Spleen (tissue), 11 donors: Measurements from ENCODE around the gene REV1. TPM values are rescaled to one million over a fixed set of nuclear protein-coding genes. Genes with fewer than 3 reads are reported as not detected.
"Not testable (repeated sequence)": the region's sequence is repeated elsewhere in the genome, so short reads cannot be mapped to it uniquely, and the experiment has no call there.

Experiments used
- DNase-seq: peaks from one replicate; pipeline ENCODE4 v3.0.0-alpha.2; 2020
- H3K27ac ChIP-seq, 8 donors: fragments of 200-600 bp; sonication (generic) in 7 of 8; 1 replicate in 4 of 8; 2 replicates in 4 of 8; pipeline versions ENCODE4 v1.5.0 to v1.8.0; 2016 to 2021; ENCODE audit warnings: inconsistent platforms in 4 of 8, mild to moderate bottlenecking in 4 of 8, moderate library complexity in 1 of 8
- H3K27me3 ChIP-seq, 7 donors: fragments of 200-600 bp; sonication (generic) in 6 of 7; replicated peaks in 1 of 7; 1 replicate in 4 of 7; 2 replicates in 3 of 7; pipeline versions ENCODE4 v1.5.0 to v1.8.0; 2016 to 2021; ENCODE audit warnings: inconsistent platforms in 3 of 7, mild to moderate bottlenecking in 1 of 7
- H3K36me3 ChIP-seq, 6 donors: fragments of 200-600 bp; sonication (generic) in 5 of 6; 1 replicate in 4 of 6; 2 replicates in 2 of 6; pipeline versions ENCODE4 v1.5.0 to v1.8.0; 2016 to 2021; ENCODE audit warnings: inconsistent platforms in 2 of 6
- H3K4me1 ChIP-seq, 6 donors: fragments of 200-600 bp; sonication (generic) in 5 of 6; 1 replicate in 3 of 6; 2 replicates in 3 of 6; pipeline versions ENCODE4 v1.5.0 to v1.8.0; 2016 to 2021; ENCODE audit warnings: inconsistent platforms in 3 of 6
- H3K4me3 ChIP-seq, 8 donors: fragments of 200-600 bp; sonication (generic) in 7 of 8; 1 replicate in 4 of 8; 2 replicates in 4 of 8; pipeline versions ENCODE4 v1.5.0 to v1.8.0; 2016 to 2021; ENCODE audit warnings: inconsistent platforms in 4 of 8, mild to moderate bottlenecking in 4 of 8, moderate library complexity in 2 of 8
- H3K9me3 ChIP-seq, 8 donors: fragments of 200-600 bp; sonication (generic) in 7 of 8; 1 replicate in 4 of 8; 2 replicates in 4 of 8; pipeline versions ENCODE4 v1.5.0 to v1.8.0; 2016 to 2021; ENCODE audit warnings: inconsistent platforms in 4 of 8
- POLR2A ChIP-seq, 3 donors: fragments of 450-650 bp; IDR thresholded peaks; one replicate each; pipeline ENCODE4 v1.5.1; 2017; ENCODE audit warnings: antibody characterized with exemption in 3 of 3, mild to moderate bottlenecking in 1 of 3
- POLR2AphosphoS5 ChIP-seq, 3 donors: sonication (generic); formaldehyde crosslinking; IDR thresholded peaks; one replicate each; pipeline ENCODE4 v1.5.1; 2017; ENCODE audit warnings: antibody characterized with exemption in 3 of 3
- WGBS, 5 donors: extraction: QIAGEN DNeasy Blood & Tissue Kit in 3 of 5; methylation state at CpG; one replicate each; pipeline versions ENCODE4 v1.1.5 to v1.1.7; 2013 to 2018; 5-methylcytosine and 5-hydroxymethylcytosine counted together
- intact Hi-C: fragments of 100-400 bp; cut with DNase I; formaldehyde crosslinking; loops from one replicate; pipeline ENCODE4 v1.15.0; 2023; ENCODE audit warnings: low total_unique reads
- polyA plus RNA-seq, 3 donors: library from polyadenylated mRNA; stranded (reverse); fragments of 200-250 nt; gene quantifications; one replicate each; pipeline ENCODE4 v1.2.1, GENCODE V29; 2013
- total RNA-seq, 7 donors: library from RNA; depleted of rRNA in 3 of 7; stranded (reverse); fragments of >200 nt in 3 of 7; fragmentation: NEBNext Ultra II Directional in 4 of 7; extraction: Animal tissue kit (Norgen Biotek cat#: 25700) in 4 of 7; gene quantifications; one replicate each; pipeline versions ENCODE4 v1.1.0 to v1.2.1, GENCODE V29; 2016 to 2021
- TF ChIP-seq, protein P1 (sequence below), 11 experiments: fragments of 200-600 bp in 7 of 11; fragments of 450-650 bp in 4 of 11; sonication (generic) in 4 of 11; IDR thresholded peaks in 8 of 11; conservative IDR thresholded peaks in 3 of 11; 1 replicate in 7 of 11; 2 replicates in 4 of 11; pipeline versions ENCODE4 v1.4.0 to v1.8.0; 2016 to 2021; ENCODE audit warnings: antibody characterized with exemption in 11 of 11, inconsistent platforms in 4 of 11, mild to moderate bottlenecking in 1 of 11
- donor health status: healthy with polysubstance abuse.
- donor health status: DM: no; HTN: no; CAD: no; lungs with moderate emphysema.
- donor health status: DM: no; HTN: no; CAD: no.
- donor health status: Bipolar disorder and iron deficiency.
- donor health status: healthy.
- donor health status: DM: no; HTN: no; CAD: no.
- donor health status: DM: yes; HTN: yes; CAD: no.

REV1 gene
- total and polyA plus RNA-seq, 10 donors = 12.0 to 75.1 (median 50.6) TPM

DNA sequence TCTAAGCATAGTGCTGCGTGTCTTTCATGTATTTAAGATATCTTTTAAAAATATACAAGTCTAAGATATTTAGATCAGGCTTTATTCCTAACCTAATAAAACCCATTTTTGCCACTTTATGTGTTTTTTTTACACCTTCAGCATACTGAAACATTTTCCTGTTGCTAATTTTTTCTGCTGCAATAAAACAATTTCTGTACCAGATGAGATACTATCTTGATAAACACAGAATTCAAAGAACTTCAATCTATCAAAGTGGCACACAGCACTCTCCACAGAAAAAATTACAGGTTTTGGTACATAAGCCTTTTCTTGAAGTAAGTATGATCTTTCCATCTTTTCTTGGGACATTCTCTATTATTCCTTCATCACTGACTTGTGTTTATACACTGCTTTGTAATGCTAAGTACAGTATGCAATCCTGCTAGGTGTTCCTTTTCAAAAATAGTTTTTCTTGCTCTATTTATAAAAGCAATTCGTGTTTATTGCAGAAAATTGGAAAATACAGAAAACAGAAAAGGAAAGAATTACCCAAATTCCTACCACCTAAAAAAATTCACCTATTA, 16.2 kb downstream of the REV1 start:
- Histone ChIP-seq H3K27me3 (no peaks in the 10 kb centered on the region), H3K27ac (no peak overlapping the region), H3K4me1 (peaks cover 9 to 83% (median 39%) of the 10 kb centered on the region in 6 donors), H3K36me3 (no peaks in the 10 kb centered on the region), H3K4me3 (no peak overlapping the region), H3K9me3 (peaks cover 0 to 8% (median 0%) of the 10 kb centered on the region in 8 donors)
- TF ChIP-seq POLR2A (IDR thresholded peaks at IDR 0.05) (no peak), POLR2AphosphoS5 (IDR thresholded peaks at IDR 0.05) (no peak)
- TF ChIP-seq, protein P1, sequence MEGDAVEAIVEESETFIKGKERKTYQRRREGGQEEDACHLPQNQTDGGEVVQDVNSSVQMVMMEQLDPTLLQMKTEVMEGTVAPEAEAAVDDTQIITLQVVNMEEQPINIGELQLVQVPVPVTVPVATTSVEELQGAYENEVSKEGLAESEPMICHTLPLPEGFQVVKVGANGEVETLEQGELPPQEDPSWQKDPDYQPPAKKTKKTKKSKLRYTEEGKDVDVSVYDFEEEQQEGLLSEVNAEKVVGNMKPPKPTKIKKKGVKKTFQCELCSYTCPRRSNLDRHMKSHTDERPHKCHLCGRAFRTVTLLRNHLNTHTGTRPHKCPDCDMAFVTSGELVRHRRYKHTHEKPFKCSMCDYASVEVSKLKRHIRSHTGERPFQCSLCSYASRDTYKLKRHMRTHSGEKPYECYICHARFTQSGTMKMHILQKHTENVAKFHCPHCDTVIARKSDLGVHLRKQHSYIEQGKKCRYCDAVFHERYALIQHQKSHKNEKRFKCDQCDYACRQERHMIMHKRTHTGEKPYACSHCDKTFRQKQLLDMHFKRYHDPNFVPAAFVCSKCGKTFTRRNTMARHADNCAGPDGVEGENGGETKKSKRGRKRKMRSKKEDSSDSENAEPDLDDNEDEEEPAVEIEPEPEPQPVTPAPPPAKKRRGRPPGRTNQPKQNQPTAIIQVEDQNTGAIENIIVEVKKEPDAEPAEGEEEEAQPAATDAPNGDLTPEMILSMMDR (IDR thresholded peaks at IDR 0.05 in 8 of 11, conservative IDR thresholded peaks at IDR 0.05 in 3 of 11) = no peak
- no peak for DNase-seq
- WGBS, 5 donors = 78 to 81% (median 80%) methylated on average over 2 of the region's 2 CpGs
- intact Hi-C loops = no loop called here

DNA sequence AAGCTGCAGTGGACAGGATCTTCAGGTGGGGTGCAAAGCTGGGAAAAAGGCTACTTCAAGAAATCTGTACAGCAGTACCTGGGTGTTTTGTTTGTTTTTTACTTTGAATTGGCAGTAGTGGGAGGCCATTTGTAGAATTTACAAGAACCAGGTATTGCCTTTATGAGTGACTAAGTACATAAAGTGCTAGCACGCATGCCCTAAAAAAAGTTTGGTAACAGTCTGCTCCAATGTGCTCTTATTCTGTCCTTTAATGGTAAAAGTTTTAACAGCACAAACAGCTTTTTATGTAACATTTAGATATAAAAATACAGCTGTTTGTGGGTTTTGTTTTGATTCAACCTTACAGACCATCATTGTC, 17.2 kb downstream of the REV1 start:
- no peak for TF ChIP-seq POLR2AphosphoS5 (IDR thresholded peaks at IDR 0.05)
- TF ChIP-seq, protein P1 (IDR thresholded peaks at IDR 0.05 in 8 of 11, conservative IDR thresholded peaks at IDR 0.05 in 3 of 11) = no peak
- TF ChIP-seq POLR2A (IDR thresholded peaks at IDR 0.05) = no peak
- H3K27me3 ChIP-seq = no peaks in the 10 kb centered on the region
- H3K27ac ChIP-seq = no peak overlapping the region
- no peak overlapping the region for H3K4me3 ChIP-seq
- H3K9me3 ChIP-seq = peaks cover 0 to 8% (median 0%) of the 10 kb centered on the region in 8 donors
- intact Hi-C loops = no loop called here
- H3K4me1 ChIP-seq = peaks cover 4 to 81% (median 31%) of the 10 kb centered on the region in 6 donors
- 89 to 97% (median 95%) methylated on average over 1 of the region's 1 CpG for WGBS, 5 donors
- DNase-seq = no peak
- no peaks in the 10 kb centered on the region for H3K36me3 ChIP-seq

DNA sequence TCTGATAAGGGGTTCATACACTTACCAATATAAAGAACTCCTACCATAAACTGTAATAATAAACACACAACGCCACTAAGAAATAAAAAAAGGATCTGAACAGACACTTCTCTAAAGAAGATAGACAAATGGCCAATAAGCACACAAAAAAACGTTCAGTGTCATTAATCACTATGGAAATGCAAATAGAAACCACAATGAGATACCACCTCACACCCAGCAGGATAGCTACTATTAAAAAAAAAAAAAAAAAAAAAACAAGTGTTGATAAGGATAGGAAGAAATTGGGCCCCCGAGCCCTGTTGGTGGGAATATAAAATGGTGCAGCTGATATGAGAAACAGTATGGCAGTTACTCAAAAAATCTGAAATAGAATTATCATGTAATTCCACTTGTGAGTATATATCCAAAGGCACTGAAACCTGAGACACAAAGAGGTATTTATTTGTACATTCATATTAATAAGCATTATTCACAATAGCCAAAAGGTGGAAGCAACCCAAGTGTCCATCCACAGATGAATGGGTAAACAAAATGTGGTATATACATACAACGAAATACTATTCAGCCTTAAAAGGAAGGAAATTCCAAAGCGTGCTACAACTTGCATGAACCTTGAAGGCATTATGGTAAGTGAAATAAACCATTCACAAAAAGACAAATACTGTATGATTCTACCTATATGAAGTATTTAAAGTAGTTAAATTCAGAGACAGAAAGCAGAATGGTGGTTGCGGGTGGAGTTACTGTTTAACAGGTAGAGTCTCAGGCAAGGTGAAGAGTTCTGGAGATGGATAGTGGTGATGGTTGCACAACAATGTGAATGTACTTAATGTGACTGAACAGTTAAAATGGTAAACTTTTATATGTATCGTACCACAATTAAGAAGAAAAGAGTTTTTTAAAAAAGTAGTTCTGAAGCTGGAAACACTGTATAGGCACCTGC, 17.9 kb downstream of the REV1 start:
- intact Hi-C loops = no loop called here
- no peak overlapping the region for H3K27ac ChIP-seq
- H3K36me3 ChIP-seq = no peaks in the 10 kb centered on the region
- WGBS, 5 donors = 75 to 81% (median 78%) methylated on average over 7 of the region's 7 CpGs
- no peak overlapping the region for H3K4me3 ChIP-seq
- H3K9me3 ChIP-seq = peaks cover 0 to 8% (median 0%) of the 10 kb centered on the region in 8 donors
- DNase-seq = no peak
- peaks cover 4 to 81% (median 31%) of the 10 kb centered on the region in 6 donors for H3K4me1 ChIP-seq
- H3K27me3 ChIP-seq = no peaks in the 10 kb centered on the region
- TF ChIP-seq, protein P1 (IDR thresholded peaks at IDR 0.05 in 8 of 11, conservative IDR thresholded peaks at IDR 0.05 in 3 of 11) = no peak
- TF ChIP-seq POLR2A (IDR thresholded peaks at IDR 0.05) (no peak), POLR2AphosphoS5 (IDR thresholded peaks at IDR 0.05) (no peak)

DNA sequence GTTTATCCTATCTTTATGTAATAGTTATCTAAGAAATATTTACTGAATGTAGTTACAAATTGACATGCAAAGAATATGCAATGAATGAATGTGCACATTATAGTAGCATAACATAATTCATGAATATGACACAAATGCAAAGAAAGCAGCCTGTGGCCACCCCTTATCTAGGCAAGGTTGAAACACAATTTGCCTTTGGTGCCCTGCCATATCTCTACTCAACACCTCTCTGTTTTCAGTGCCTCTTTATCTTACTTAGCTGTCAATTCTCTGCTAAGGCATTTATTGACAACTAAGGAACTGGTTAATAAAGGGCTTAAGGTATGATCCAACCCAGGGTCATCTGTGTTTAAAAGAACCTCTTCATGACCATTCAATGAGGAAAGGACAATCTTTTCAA, 18.9 kb downstream of the REV1 start:
- H3K4me3 ChIP-seq = no peak overlapping the region
- no peak overlapping the region for H3K27ac ChIP-seq
- no peaks in the 10 kb centered on the region for H3K36me3 ChIP-seq
- DNase-seq = no peak
- H3K27me3 ChIP-seq = no peaks in the 10 kb centered on the region
- TF ChIP-seq POLR2A (IDR thresholded peaks at IDR 0.05) (no peak), POLR2AphosphoS5 (IDR thresholded peaks at IDR 0.05) (no peak)
- TF ChIP-seq, protein P1 (IDR thresholded peaks at IDR 0.05 in 8 of 11, conservative IDR thresholded peaks at IDR 0.05 in 3 of 11) = no peak
- intact Hi-C loops = no loop called here
- H3K9me3 ChIP-seq = peaks cover 0 to 8% (median 0%) of the 10 kb centered on the region in 8 donors
- H3K4me1 ChIP-seq = peaks cover 4 to 74% (median 27%) of the 10 kb centered on the region in 6 donors

DNA sequence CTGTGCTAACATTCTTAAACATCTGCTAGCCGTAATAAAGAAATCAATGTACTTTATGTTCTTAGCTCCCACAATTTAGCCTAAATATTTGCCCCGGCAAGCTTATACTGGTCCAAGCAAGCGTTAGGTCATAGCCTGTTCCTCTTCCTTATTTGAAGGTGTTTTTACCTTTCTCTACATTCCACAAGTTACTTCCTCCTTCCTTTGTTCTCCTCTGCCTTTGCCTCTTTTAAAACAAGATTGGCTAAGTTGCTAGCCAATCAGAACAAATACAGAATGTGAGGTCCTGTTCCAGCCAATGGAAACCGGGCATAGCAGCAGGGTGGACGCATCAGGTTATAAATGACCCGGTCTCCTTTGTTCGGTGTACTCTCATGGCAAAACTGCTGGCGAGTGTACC, 19.4 kb downstream of the REV1 start:
- H3K36me3 ChIP-seq, H3K27ac ChIP-seq, H3K27me3 ChIP-seq, DNase-seq, H3K9me3 ChIP-seq, H3K4me3 ChIP-seq, intact Hi-C loops: not testable (repeated sequence)
- peaks cover 1 to 70% (median 23%) of the 10 kb centered on the region in 6 donors for H3K4me1 ChIP-seq
- 93 to 97% (median 95%) methylated on average over 8 of the region's 8 CpGs for WGBS, 5 donors
